ENCODE data around the gene ERFL.

Gene ERFL

DNA sequence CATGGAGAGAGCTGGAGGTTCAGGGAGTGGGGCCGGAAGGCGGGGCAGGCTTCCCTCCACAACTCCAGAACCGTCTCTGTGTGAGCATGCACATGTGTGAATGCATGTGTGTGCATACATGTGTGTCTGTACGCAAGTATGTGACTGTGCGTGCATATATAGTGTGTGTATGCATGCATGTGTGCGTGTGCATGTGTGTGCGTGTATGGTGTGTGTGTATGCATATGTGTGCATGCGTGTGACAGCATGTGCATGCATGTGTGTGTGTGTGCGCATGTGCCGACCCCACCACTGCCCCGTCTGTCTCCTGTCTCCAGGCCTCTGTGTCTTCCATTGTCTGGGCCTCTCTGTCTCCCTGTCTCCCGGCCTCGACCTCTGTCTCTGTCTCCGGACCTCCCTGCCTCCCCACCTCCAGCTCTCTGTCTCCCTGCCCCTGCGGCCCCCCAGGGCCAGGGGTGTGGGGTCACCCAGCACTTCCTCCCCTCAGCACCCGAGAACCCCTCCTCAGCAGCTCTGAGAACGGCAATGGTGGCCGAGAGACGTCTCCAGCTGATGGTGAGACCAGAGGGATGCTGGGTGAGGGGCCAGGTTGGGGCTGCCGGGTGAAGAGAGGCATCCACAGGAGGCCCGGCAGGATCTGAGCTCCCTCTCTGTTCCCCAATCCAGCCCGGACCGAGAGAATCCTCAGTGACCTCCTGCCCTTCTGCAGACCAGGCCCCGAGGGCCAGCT, 22.8 kb downstream of the ERFL start:
- no peak for DNase-seq
- in situ Hi-C loops (cut with MboI; ENCODE audit: low pct_unique_long_range_greater_than_20kb, low sequenced_read_pairs): no loop called here

DNA sequence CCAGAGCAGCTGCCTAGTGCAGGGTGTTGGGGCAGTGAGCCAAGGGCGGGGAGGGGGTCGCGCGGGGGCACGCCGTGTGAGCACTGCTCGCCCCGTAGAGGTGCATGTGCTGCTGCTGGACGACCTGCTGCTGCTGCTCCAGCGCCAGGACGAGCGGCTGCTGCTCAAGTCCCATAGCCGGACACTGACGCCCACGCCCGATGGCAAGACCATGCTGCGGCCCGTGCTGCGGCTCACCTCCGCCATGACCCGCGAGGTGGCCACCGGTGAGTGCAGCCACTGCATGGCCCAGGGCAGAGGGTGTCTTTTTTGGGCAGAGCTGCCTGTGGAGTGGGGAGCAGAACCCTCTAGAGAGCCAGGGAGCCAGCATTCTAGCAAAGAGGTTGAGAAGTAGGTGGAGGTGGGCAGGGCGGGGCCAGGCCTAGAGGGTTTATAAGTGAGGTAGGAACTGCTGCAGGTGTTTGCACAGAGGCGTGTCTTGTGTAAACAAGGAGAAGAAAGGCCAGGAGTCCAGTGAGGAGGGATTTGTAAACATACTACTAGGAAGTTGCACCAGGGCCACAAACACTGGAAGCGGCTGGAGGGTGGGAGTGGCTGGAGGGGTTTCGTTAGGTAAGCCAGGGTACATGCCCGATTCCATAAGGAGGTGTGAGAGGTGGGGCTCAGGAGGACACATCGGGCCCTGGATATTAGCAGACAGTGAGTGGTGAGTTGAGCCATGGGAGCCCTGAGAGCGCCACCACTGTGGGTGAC, 24.0 kb downstream of the ERFL start:
- DNase-seq: no peak
- in situ Hi-C loops (cut with MboI; ENCODE audit: low pct_unique_long_range_greater_than_20kb, low sequenced_read_pairs): no loop called here

GRCh38 chr19:41903193-41903953, 24.9 kb downstream of the ERFL start:
- in situ Hi-C loops (cut with MboI; ENCODE audit: low pct_unique_long_range_greater_than_20kb, low sequenced_read_pairs): no loop called here
- DNase-seq: no peak

DNA sequence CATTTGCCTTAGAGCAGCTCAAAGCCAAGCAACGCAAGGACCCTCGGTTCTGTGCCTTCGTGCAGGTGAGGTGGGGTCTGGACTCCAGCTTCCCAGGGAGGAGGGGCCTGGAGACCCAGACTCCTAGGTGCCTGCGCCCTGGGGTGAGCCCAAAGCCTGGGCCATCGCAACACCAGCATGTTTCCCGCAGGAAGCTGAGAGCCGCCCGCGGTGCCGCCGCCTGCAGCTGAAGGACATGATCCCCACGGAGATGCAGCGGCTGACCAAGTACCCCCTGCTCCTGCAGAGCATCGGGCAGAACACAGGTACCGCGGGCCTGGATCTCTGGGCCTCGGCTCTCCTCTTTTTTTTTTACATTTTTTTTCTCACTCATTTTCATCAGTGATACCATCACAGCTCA, 25.7 kb downstream of the ERFL start:
- no peak for DNase-seq
- in situ Hi-C loops (cut with MboI; ENCODE audit: low pct_unique_long_range_greater_than_20kb, low sequenced_read_pairs): no loop called here

- in situ Hi-C loops (cut with MboI; ENCODE audit: low pct_unique_long_range_greater_than_20kb, low sequenced_read_pairs): no loop called here
- DNase-seq: no peak
These were observed 26.4 kb downstream of the ERFL start for GRCh38 chr19:41901707-41902360.

DNA sequence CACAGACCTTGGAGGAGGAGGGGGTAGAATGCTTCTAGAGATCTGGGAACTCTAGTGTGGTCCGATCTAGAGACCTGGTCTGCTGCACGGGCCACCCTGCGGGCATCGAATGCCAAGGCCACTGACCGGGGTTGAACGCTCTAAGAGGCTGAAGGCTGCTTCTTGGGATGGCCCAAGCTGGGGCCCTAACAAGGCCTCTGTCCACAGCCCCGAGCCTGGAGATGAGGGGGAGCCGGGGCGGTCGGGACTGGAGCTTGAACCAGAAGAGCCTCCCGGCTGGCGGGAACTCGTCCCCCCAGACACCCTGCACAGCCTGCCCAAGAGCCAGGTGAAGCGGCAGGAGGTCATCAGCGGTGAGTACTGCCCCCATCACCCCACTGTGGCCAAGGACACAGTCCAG, 30.0 kb downstream of the ERFL start:
- in situ Hi-C loops (cut with MboI; ENCODE audit: low pct_unique_long_range_greater_than_20kb, low sequenced_read_pairs): no loop called here
- DNase-seq: no peak

GRCh38 chr19:41897820-41898219, 30.4 kb downstream of the ERFL start:
- in situ Hi-C loops (cut with MboI; ENCODE audit: low pct_unique_long_range_greater_than_20kb, low sequenced_read_pairs): no loop called here
- no peak for DNase-seq

- in situ Hi-C loops (cut with MboI; ENCODE audit: low pct_unique_long_range_greater_than_20kb, low sequenced_read_pairs): no loop called here
- DNase-seq: no peak
These were observed 31.1 kb downstream of the ERFL start for GRCh38 chr19:41897181-41897580.

GRCh38 chr19:41896581-41896942, 31.7 kb downstream of the ERFL start:
- DNase-seq: no peak
- in situ Hi-C loops (cut with MboI; ENCODE audit: low pct_unique_long_range_greater_than_20kb, low sequenced_read_pairs): no loop called here

DNA sequence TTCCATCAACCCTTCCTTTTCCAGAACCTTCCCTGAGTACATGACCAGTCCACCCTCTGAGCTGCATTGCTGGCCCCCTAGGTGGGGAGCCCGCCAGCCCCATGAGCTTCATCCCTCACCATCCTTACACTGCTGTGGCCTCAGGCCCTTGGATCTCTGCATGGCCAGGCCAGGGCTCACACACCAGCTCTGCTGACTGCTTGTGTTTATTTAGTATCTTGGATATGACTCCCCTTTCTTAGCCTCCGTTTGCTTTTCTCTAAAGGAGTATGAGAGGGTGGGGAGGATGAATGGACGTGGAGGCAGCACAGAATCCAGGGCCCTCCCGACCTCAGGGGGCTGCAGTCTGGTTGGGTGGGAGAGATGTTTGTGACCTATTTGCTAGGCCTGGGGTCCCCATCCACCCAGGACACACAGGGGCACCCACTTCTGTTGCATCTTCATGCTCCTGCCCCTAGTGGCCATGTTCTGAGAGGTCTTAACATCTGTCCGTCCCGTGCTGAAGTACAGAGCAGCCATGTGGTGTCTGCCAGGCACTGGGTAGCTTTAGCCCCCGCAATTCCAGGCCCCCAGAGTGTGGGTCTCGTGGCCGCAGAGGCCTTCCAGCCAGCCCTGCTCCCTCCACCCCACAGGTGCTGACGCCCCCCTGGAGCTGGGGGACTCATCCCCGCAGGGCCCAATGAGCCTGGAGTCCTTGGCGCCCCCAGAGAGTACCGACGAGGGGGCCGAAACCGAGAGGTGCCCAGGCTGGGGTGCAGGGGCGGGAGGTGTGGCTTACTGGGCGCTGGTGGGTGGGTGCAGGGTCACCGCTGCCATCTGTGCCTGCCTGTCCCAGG, 32.3 kb downstream of the ERFL start:
- in situ Hi-C loops (cut with MboI; ENCODE audit: low pct_unique_long_range_greater_than_20kb, low sequenced_read_pairs): no loop called here
- no peak for DNase-seq

- in situ Hi-C loops (cut with MboI; ENCODE audit: low pct_unique_long_range_greater_than_20kb, low sequenced_read_pairs): no loop called here
- DNase-seq: no peak
These were observed 33.9 kb downstream of the ERFL start for GRCh38 chr19:41894350-41894749.

GRCh38 chr19:41893899-41894298, 34.4 kb downstream of the ERFL start:
- in situ Hi-C loops (cut with MboI; ENCODE audit: low pct_unique_long_range_greater_than_20kb, low sequenced_read_pairs): no loop called here
- peak; percentile 59 for DNase-seq

GRCh38 chr19:41892173-41892902, 35.9 kb downstream of the ERFL start:
- no peak for DNase-seq
- in situ Hi-C loops (cut with MboI; ENCODE audit: low pct_unique_long_range_greater_than_20kb, low sequenced_read_pairs): no loop called here

- in situ Hi-C loops (cut with MboI; ENCODE audit: low pct_unique_long_range_greater_than_20kb, low sequenced_read_pairs): no loop called here
- DNase-seq: no peak
These were observed 37.3 kb downstream of the ERFL start for GRCh38 chr19:41890936-41891335.

GRCh38 chr19:41889896-41890295, 38.4 kb downstream of the ERFL start:
- no peak for DNase-seq
- in situ Hi-C loops (cut with MboI; ENCODE audit: low pct_unique_long_range_greater_than_20kb, low sequenced_read_pairs): no loop called here

- in situ Hi-C loops (cut with MboI; ENCODE audit: low pct_unique_long_range_greater_than_20kb, low sequenced_read_pairs): no loop called here
- no peak for DNase-seq
These were observed 39.3 kb downstream of the ERFL start for GRCh38 chr19:41888926-41889325.

- in situ Hi-C loops (cut with MboI; ENCODE audit: low pct_unique_long_range_greater_than_20kb, low sequenced_read_pairs): no loop called here
These were observed 40.4 kb downstream of the ERFL start for GRCh38 chr19:41887711-41888382.

More at GRCh38 chr19:41887711-41888382, 40.4 kb downstream of the ERFL start:
- no peak for DNase-seq

Measured in KBM-7 (cell line).